ENCODE results near the gene BPIFB6.

DNA sequence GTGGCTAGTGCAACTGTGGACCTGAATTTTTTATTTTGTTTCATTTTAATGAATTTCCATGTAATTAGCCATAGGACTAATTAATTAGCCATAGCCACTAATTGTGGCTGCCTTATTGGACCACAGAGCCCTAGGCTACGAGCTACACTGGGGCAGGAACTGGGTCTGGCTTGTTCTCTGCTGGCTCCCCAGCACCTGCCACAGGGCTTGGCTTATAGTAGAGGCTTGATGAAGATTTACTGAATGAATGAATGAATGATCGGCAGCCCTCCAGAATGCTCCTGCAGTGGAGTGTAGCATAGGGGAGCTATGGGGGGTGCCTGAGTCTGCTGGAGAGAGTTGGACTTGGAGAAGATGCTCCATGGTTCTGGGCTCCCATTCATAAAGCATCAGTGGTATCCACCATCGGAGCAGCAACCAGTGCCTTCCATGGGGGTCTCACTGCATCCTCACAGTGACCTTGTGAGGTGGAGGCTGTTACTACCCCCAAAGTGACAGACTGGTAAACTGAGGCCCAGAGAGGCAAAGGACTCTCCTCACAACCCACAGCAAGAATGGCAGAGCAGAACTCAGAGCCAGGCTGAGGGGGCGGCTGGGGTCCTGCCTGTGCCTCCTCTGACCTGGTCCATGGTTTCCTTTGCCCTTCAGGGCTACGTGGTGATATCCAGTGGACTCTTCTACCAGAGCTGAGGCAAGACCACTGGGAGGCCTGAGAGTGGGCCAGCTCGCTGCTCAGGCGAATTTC is 8.6 kb upstream of the BPIFB6 start:
- TF ChIP-seq CTCF (IDR thresholded peaks at IDR 0.05; ENCODE audit: low read depth, low read length, missing input control) = no peak
- no peak for TF ChIP-seq TAF1 (conservative IDR thresholded peaks at IDR 0.05)
- TF ChIP-seq EGR1 (IDR thresholded peaks at IDR 0.05; ENCODE audit: low read depth in 2 of 2) = no peak
- no peak for TF ChIP-seq REST (IDR thresholded peaks at IDR 0.05)
- TF ChIP-seq YY1 (IDR thresholded peaks at IDR 0.05) = no peak
- TF ChIP-seq MAX (IDR thresholded peaks at IDR 0.05) = no peak
